Uterus (tissue), 4 donors: ENCODE measurements around the gene LIN52. TPM values are rescaled to one million over a fixed set of nuclear protein-coding genes. Genes with fewer than 3 reads are reported as not detected.
"Not testable (repeated sequence)": the region's sequence is repeated elsewhere in the genome, so short reads cannot be mapped to it uniquely, and the experiment has no call there.

Experiments
- DNase-seq, 2 donors: peaks; one replicate each; pipeline ENCODE4 v3.0.0-alpha.2; 2019 to 2020
- H3K27ac ChIP-seq, 2 donors: fragments of 200-600 bp; sonication (generic); 1 replicate in 1 of 2; 2 replicates in 1 of 2; pipeline ENCODE4 v1.5.1; 2016 to 2018
- H3K27me3 ChIP-seq, 2 donors: fragments of 200-600 bp; sonication (generic); one replicate each; pipeline ENCODE4 v1.5.1; 2018 to 2019; ENCODE audit warnings: control low read depth in 1 of 2
- H3K36me3 ChIP-seq, 2 donors: fragments of 200-600 bp; sonication (generic); one replicate each; pipeline ENCODE4 v1.5.1; 2019; ENCODE audit warnings: control low read depth in 1 of 2
- H3K4me1 ChIP-seq, 2 donors: fragments of 200-600 bp; sonication (generic); one replicate each; pipeline ENCODE4 v1.5.1; 2018 to 2019; ENCODE audit warnings: control low read depth in 1 of 2
- H3K4me3 ChIP-seq, 2 donors: fragments of 200-600 bp; sonication (generic); 1 replicate in 1 of 2; 2 replicates in 1 of 2; pipeline ENCODE4 v1.5.1; 2018 to 2019; ENCODE audit warnings: mild to moderate bottlenecking in 1 of 2
- H3K9me3 ChIP-seq, 2 donors: fragments of 200-600 bp; sonication (generic); one replicate each; pipeline ENCODE4 v1.5.1; 2019; ENCODE audit warnings: control low read depth in 1 of 2
- CTCF ChIP-seq, 4 experiments: fragments of 200-600 bp in 2 of 4; fragments of 450-650 bp in 2 of 4; sonication (generic) in 2 of 4; IDR thresholded peaks; one replicate each; pipeline ENCODE4 v1.5.1; 2016 to 2019; ENCODE audit warnings: antibody characterized with exemption in 4 of 4, mild to moderate bottlenecking in 2 of 4, moderate library complexity in 1 of 4
- POLR2A ChIP-seq, 2 donors: fragments of 450-650 bp; IDR thresholded peaks; one replicate each; pipeline ENCODE4 v1.6.1; 2016; ENCODE audit warnings: antibody characterized with exemption in 2 of 2, mild to moderate bottlenecking in 1 of 2, moderate library complexity in 1 of 2
- intact Hi-C: fragments of 100-400 bp; cut with DNase I; formaldehyde crosslinking; loops from one replicate; pipeline ENCODE4 v1.15.1; 2023; ENCODE audit warnings: low total_unique reads
- total RNA-seq, 4 donors: library from RNA; depleted of rRNA in 3 of 4; stranded (reverse); fragments of >200 nt in 3 of 4; gene quantifications; one replicate each; pipeline versions ENCODE4 v1.1.0 to v1.2.4, GENCODE V29; 2014 to 2023
- donor health status: DM: yes; HTN: yes; CAD: no.

Gene LIN52
- total RNA-seq, 4 donors from 2014 or later, result 4.4 to 12.7 (median 11.7) TPM

GRCh38 chr14:74109369-74109768, 24.6 kb downstream of the LIN52 start:
- TF ChIP-seq POLR2A (IDR thresholded peaks at IDR 0.05) (no peak), CTCF (IDR thresholded peaks at IDR 0.05) (no peak)
- no peaks in the 10 kb centered on the region for H3K36me3 ChIP-seq
- intact Hi-C loops, result no loop called here
- H3K4me1 ChIP-seq, result no peaks in the 10 kb centered on the region
- no peaks in the 10 kb centered on the region for H3K9me3 ChIP-seq
- H3K4me3 ChIP-seq, result no peak overlapping the region
- H3K27ac ChIP-seq, result no peak overlapping the region
- DNase-seq, result no peak
- H3K27me3 ChIP-seq, result no peaks in the 10 kb centered on the region

- DNase-seq, H3K27me3 ChIP-seq, H3K4me1 ChIP-seq, intact Hi-C loops, H3K27ac ChIP-seq, H3K9me3 ChIP-seq, H3K36me3 ChIP-seq, H3K4me3 ChIP-seq: not testable (repeated sequence)
- peak; percentile 27 to 47 (median 35) for TF ChIP-seq CTCF (IDR thresholded peaks at IDR 0.05)
Observed at GRCh38 chr14:74111395-74112216, 26.9 kb downstream of the LIN52 start.

- intact Hi-C loops, DNase-seq, H3K4me1 ChIP-seq, H3K36me3 ChIP-seq, H3K9me3 ChIP-seq, H3K27me3 ChIP-seq, H3K4me3 ChIP-seq, H3K27ac ChIP-seq: not testable (repeated sequence)
Observed at GRCh38 chr14:74125487-74125886, 40.7 kb downstream of the LIN52 start.

DNA sequence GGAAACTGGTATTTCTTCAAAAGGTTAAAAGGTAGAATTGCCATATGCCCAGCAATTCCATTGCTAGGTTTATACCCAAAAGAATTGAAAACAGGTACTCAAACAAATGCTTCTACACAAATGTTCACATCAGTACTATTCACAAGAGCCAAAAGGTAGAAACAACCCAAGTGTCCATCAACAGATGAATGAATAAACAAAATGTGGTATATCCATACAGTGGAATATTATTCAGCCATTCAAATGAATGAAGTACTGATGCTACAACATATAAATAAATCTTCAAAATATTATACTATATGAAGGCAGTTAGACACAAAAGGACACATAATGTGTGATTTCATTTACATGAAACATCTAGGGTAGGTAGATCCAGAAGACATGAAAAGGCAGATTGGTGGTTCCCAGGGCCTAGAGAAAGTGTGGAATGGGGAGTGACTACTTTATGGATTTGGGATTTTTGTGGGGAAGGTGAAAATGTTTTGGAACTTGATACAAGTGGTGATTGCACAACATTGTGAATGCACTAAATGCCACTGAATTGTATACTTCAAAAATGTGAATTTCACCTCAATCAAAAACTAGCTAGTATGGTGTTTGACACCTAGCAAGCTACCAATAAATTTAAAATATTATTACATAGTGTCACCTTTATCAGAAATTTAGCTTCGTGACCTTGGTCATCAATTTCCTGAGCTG, 41.7 kb downstream of the LIN52 start:
- DNase-seq, result no peak
- H3K9me3 ChIP-seq, result no peaks in the 10 kb centered on the region
- no peak overlapping the region for H3K4me3 ChIP-seq
- TF ChIP-seq CTCF (IDR thresholded peaks at IDR 0.05) (no peak), POLR2A (IDR thresholded peaks at IDR 0.05) (no peak)
- no peaks in the 10 kb centered on the region for H3K4me1 ChIP-seq
- intact Hi-C loops, result no loop called here
- no peaks in the 10 kb centered on the region for H3K36me3 ChIP-seq
- H3K27me3 ChIP-seq, result no peaks in the 10 kb centered on the region
- H3K27ac ChIP-seq, result no peak overlapping the region

- no peak overlapping the region for H3K27ac ChIP-seq
- no peaks in the 10 kb centered on the region for H3K9me3 ChIP-seq
- H3K27me3 ChIP-seq, result no peaks in the 10 kb centered on the region
- no peak for TF ChIP-seq CTCF (IDR thresholded peaks at IDR 0.05)
- no peak for TF ChIP-seq POLR2A (IDR thresholded peaks at IDR 0.05)
- H3K36me3 ChIP-seq, result no peaks in the 10 kb centered on the region
- intact Hi-C loops, result no loop called here
- no peak overlapping the region for H3K4me3 ChIP-seq
- no peaks in the 10 kb centered on the region for H3K4me1 ChIP-seq
- DNase-seq, result no peak
Observed at GRCh38 chr14:74127634-74128033, 42.9 kb downstream of the LIN52 start.
